OCI-LY1 (cell line): Measurements from ENCODE around the gene DGKD.

ENCODE experiments used
- H2AFZ ChIP-seq: fragments of 200-600 bp; sonication (generic), shearing (Covaris generic); 2 replicates; pipeline ENCODE4 v1.6.0; 2014; ENCODE audit warnings: antibody characterized with exemption, mild to moderate bottlenecking, low read length
- H3F3A ChIP-seq: fragments of 200-600 bp; sonication (generic), shearing (Covaris generic); 2 replicates; pipeline ENCODE4 v1.6.0; 2014; ENCODE audit warnings: mild to moderate bottlenecking, antibody characterized with exemption, low read length, moderate library complexity; ENCODE audit not compliant: insufficient read depth
- H3K27ac ChIP-seq: fragments of 200-600 bp; sonication (generic); 2 replicates; pipeline ENCODE4 v1.5.1; 2014; ENCODE audit warnings: low read length, mixed run types, mild to moderate bottlenecking, low read depth; ENCODE audit not compliant: poor library complexity, severe bottlenecking
- H3K27me3 ChIP-seq: fragments of 200-600 bp; sonication (generic); 2 replicates; pipeline ENCODE4 v1.6.0; 2014; ENCODE audit warnings: antibody characterized with exemption, mild to moderate bottlenecking, low read length, moderate library complexity; ENCODE audit not compliant: insufficient read depth
- H3K36me3 ChIP-seq: fragments of 200-600 bp; sonication (generic); 2 replicates; pipeline ENCODE4 v1.6.1; 2014; ENCODE audit warnings: mild to moderate bottlenecking, antibody characterized with exemption, low read length, moderate library complexity, mixed read lengths; ENCODE audit not compliant: insufficient read depth
- H3K4me1 ChIP-seq: fragments of 200-600 bp; sonication (generic); 2 replicates; pipeline ENCODE4 v1.5.1; 2014; ENCODE audit warnings: mild to moderate bottlenecking, low read length, moderate library complexity; ENCODE audit not compliant: insufficient read depth, severe bottlenecking
- H3K4me2 ChIP-seq: fragments of 200-600 bp; sonication (generic), shearing (Covaris generic); 2 replicates; pipeline ENCODE4 v1.6.1; 2014; ENCODE audit warnings: low read length
- H3K4me3 ChIP-seq: fragments of 200-600 bp; sonication (generic); 2 replicates; pipeline ENCODE4 v1.5.1; 2014; ENCODE audit warnings: low read length, low read depth, mild to moderate bottlenecking, mixed read lengths; ENCODE audit not compliant: poor library complexity, severe bottlenecking
- H3K79me2 ChIP-seq: fragments of 200-600 bp; shearing (Covaris generic); 2 replicates; pipeline ENCODE4 v1.6.1; 2016; ENCODE audit warnings: mixed run types, low read length, mixed read lengths; ENCODE audit not compliant: insufficient read depth
- H3K9ac ChIP-seq: fragments of 200-600 bp; sonication (generic), shearing (Covaris generic); 2 replicates; pipeline ENCODE4 v1.6.1; 2014; ENCODE audit warnings: mild to moderate bottlenecking, low read length, mixed read lengths
- H3K9me2 ChIP-seq: fragments of 200-600 bp; sonication (generic), shearing (Covaris generic); 2 replicates; pipeline ENCODE4 v1.6.1; 2014; ENCODE audit warnings: low read depth, mild to moderate bottlenecking, low read length, mixed read lengths
- H3K9me3 ChIP-seq: fragments of 200-600 bp; shearing (Covaris generic); 2 replicates; pipeline ENCODE4 v1.6.1; 2014; ENCODE audit warnings: low read length, mixed read lengths
- H4K20me1 ChIP-seq: fragments of 200-600 bp; sonication (generic), shearing (Covaris generic); 2 replicates; pipeline ENCODE4 v1.6.0; 2016; ENCODE audit warnings: mild to moderate bottlenecking, low read length; ENCODE audit not compliant: insufficient read depth
- EZH2 ChIP-seq: fragments of 200-600 bp; sonication (generic), shearing (Covaris generic); IDR thresholded peaks from 2 replicates; pipeline ENCODE4 v1.8.0; 2017; ENCODE audit warnings: borderline replicate concordance, mixed run types, mild to moderate bottlenecking, antibody characterized with exemption, low read length, moderate library complexity, mixed read lengths
- TF ChIP-seq, protein P1 (sequence below): fragments of 200-600 bp; sonication (generic), shearing (Covaris generic); IDR thresholded peaks from 2 replicates; pipeline ENCODE4 v1.5.1; 2017; ENCODE audit warnings: mild to moderate bottlenecking, antibody characterized with exemption, low read length, moderate library complexity, mixed read lengths

DGKD gene

DNA sequence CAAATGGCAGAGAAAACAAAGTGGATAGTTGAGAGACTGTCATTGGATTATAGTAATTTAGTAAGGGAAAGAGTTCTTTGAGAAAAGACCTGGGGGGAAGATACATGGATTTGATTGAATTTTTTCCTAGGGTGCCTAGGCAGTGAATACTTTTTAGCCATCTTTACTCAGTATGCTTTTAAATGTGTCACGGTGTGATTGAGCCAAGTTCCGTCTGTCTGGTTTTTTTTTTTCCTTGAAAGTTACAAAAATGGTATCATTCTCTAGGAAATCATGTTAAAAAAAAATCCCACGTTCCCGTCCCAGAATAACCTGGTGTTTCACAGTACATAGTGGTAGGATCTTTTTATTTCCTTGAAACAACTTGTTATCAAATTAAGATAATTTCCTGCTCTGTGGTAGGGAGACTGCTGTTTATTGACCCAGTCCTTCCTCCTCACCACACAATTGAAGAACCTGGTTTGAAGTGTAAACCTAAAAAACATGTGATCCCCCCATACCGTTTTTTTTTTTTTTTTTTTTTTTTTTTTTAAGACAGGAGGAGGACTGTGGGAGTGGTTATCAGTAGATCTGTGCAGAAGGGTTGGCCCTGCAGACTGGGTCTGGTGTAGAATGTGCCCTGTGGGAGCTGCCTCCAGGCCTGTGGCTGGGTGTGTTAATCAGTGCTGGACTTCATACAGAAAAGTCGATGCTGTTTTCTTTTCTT lies 55.1 kb downstream of the DGKD start:
- no peak overlapping the region for H3K4me3 ChIP-seq
- no peak overlapping the region for H3K9ac ChIP-seq
- H3K4me1 ChIP-seq, result no peaks in the 10 kb centered on the region
- no peaks in the 10 kb centered on the region for H3F3A ChIP-seq
- no peaks in the 10 kb centered on the region; the same call in 1 of the 2 replicates for H3K36me3 ChIP-seq
- H3K4me2 ChIP-seq, result no peak overlapping the region
- H2AFZ ChIP-seq, result no peak overlapping the region
- H3K27me3 ChIP-seq, result no peaks in the 10 kb centered on the region
- H3K9me3 ChIP-seq, result peaks cover 21% of the 10 kb centered on the region
- no peaks in the 10 kb centered on the region for H4K20me1 ChIP-seq
- H3K79me2 ChIP-seq, result no peaks in the 10 kb centered on the region
- H3K27ac ChIP-seq, result no peak overlapping the region
- H3K9me2 ChIP-seq, result no peaks in the 10 kb centered on the region
- TF ChIP-seq, protein P1, sequence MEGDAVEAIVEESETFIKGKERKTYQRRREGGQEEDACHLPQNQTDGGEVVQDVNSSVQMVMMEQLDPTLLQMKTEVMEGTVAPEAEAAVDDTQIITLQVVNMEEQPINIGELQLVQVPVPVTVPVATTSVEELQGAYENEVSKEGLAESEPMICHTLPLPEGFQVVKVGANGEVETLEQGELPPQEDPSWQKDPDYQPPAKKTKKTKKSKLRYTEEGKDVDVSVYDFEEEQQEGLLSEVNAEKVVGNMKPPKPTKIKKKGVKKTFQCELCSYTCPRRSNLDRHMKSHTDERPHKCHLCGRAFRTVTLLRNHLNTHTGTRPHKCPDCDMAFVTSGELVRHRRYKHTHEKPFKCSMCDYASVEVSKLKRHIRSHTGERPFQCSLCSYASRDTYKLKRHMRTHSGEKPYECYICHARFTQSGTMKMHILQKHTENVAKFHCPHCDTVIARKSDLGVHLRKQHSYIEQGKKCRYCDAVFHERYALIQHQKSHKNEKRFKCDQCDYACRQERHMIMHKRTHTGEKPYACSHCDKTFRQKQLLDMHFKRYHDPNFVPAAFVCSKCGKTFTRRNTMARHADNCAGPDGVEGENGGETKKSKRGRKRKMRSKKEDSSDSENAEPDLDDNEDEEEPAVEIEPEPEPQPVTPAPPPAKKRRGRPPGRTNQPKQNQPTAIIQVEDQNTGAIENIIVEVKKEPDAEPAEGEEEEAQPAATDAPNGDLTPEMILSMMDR, result no peak
- TF ChIP-seq EZH2, result no peak

GRCh38 chr2:233410196-233410760 lies 56.0 kb downstream of the DGKD start:
- Histone ChIP-seq H3K9me2 (no peaks in the 10 kb centered on the region), H3K9ac (no peak overlapping the region), H3K36me3 (no peaks in the 10 kb centered on the region; the same call in 1 of the 2 replicates), H3F3A (no peaks in the 10 kb centered on the region), H3K27me3 (no peaks in the 10 kb centered on the region), H2AFZ (no peak overlapping the region), H3K4me3 (no peak overlapping the region), H3K9me3 (peaks cover 21% of the 10 kb centered on the region), H3K4me2 (no peak overlapping the region), H3K4me1 (no peaks in the 10 kb centered on the region), H4K20me1 (no peaks in the 10 kb centered on the region), H3K27ac (no peak overlapping the region), H3K79me2 (no peaks in the 10 kb centered on the region)
- TF ChIP-seq EZH2, result no peak
- TF ChIP-seq, protein P1, result no peak

GRCh38 chr2:233411162-233411561 lies 56.9 kb downstream of the DGKD start:
- TF ChIP-seq, protein P1, result no peak
- no peak for TF ChIP-seq EZH2
- no peaks in the 10 kb centered on the region for H3K79me2 ChIP-seq

More at GRCh38 chr2:233411162-233411561, 56.9 kb downstream of the DGKD start:
- Histone ChIP-seq H3K27ac (no peak overlapping the region), H3K4me2 (no peak overlapping the region), H3K27me3 (no peaks in the 10 kb centered on the region), H3K36me3 (no peaks in the 10 kb centered on the region; the same call in 1 of the 2 replicates), H3K9me3 (peaks cover 21% of the 10 kb centered on the region), H3K4me3 (no peak overlapping the region), H3K4me1 (no peaks in the 10 kb centered on the region), H3F3A (no peaks in the 10 kb centered on the region), H2AFZ (no peak overlapping the region), H3K9me2 (no peaks in the 10 kb centered on the region), H3K9ac (no peak overlapping the region), H4K20me1 (no peaks in the 10 kb centered on the region)
